Measurements from ENCODE around the gene SUMO1.

DNA sequence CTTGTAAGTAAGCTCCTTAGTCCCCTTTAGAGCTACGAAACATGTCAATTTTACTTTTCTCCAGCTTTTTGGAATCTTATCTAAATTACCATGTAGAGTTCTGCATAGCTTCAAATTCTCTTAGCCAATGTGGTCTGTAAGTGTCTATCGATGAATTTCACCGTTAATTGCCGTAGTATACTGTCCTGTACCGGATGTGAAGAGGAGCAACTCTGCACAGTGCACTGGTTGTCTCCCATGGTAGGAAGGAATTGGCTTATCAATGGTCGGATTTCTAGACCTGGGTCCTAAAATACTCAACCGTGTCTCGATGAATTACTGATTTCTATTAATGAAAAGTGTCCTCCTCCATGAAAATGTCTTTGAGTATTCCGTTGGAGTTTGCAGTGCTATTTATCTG lies 29.1 kb upstream of the SUMO1 start:
- TF ChIP-seq POLR2AphosphoS5 (IDR thresholded peaks at IDR 0.05; ENCODE audit: low read depth, low read length): 0 out of 2 replicates have a peak, but pooled peaks have one; percentile 22
- TF ChIP-seq SIN3A (IDR thresholded peaks at IDR 0.05; ENCODE audit: borderline replicate concordance, insufficient read depth, low read length): peak; percentile 64; the same call in 1 of the 2 replicates
- TF ChIP-seq, protein P1, sequence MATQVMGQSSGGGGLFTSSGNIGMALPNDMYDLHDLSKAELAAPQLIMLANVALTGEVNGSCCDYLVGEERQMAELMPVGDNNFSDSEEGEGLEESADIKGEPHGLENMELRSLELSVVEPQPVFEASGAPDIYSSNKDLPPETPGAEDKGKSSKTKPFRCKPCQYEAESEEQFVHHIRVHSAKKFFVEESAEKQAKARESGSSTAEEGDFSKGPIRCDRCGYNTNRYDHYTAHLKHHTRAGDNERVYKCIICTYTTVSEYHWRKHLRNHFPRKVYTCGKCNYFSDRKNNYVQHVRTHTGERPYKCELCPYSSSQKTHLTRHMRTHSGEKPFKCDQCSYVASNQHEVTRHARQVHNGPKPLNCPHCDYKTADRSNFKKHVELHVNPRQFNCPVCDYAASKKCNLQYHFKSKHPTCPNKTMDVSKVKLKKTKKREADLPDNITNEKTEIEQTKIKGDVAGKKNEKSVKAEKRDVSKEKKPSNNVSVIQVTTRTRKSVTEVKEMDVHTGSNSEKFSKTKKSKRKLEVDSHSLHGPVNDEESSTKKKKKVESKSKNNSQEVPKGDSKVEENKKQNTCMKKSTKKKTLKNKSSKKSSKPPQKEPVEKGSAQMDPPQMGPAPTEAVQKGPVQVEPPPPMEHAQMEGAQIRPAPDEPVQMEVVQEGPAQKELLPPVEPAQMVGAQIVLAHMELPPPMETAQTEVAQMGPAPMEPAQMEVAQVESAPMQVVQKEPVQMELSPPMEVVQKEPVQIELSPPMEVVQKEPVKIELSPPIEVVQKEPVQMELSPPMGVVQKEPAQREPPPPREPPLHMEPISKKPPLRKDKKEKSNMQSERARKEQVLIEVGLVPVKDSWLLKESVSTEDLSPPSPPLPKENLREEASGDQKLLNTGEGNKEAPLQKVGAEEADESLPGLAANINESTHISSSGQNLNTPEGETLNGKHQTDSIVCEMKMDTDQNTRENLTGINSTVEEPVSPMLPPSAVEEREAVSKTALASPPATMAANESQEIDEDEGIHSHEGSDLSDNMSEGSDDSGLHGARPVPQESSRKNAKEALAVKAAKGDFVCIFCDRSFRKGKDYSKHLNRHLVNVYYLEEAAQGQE (IDR thresholded peaks at IDR 0.05; ENCODE audit: insufficient read depth in 1 of 2, low read depth in 2 of 2, low read length in 2 of 2): no peak
- TF ChIP-seq TAF1 (IDR thresholded peaks at IDR 0.05; ENCODE audit: borderline replicate concordance, insufficient read depth, low read length): no peak

Measured in PFSK-1 (cell line).